Stimulated activated CD4-positive, alpha-beta T cell treated with anti-CD3 and anti-CD28 coated beads, Interleukin-15, amount 100 ng/mL, for 24 hours (primary cell): Measurements from ENCODE around the gene STYXL1.

Source experiments
- DNase-seq: peaks from one replicate; pipeline ENCODE4 v3.0.0-alpha.2; 2020

The STYXL1 gene

DNA sequence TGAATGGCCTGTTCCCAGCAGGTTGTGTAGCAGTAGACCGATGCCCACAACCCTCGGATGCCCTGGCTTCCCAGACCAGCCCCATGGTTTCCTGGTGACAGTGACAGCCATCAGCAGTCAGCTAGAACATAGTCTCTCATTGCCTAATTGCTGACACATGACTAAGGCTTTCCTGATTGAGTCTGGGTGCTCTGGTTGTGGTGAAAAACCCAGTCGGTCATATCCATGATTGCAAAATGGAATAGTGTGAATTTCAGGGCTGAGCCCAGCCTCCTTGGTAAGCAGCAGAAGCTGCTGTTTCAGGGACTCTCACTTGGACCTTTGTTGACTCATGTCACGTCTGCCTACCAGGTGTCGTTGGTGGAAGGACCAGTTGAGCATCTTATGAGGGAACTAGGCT is 96.3 kb downstream of the STYXL1 start:
- DNase-seq, result no peak

DNA sequence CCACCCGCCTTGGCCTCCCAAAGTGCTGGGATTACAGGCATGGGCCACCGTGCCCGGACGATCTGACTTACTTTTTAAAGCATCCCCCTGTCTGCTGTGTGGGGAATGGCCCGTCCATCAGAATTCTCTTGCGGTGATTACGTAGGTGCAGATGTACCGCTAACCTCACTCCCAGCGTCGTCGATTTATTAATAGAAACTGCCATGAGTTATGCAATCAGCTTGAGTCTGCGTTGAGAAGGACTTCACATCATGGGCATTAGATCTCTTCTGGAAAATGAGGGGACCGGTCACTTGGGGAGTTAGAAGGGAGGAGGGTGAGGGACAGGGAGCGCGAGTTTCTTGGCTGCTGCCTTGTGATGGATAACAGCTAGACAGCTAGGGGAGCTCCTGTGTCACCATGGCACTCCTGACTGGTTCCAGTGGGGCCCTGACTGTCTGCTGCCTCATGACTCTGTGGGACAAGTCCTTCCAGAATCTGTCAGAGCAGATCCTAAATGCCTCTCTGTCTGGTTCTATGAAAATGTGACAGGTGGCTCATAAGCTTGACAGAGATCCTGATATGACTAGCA is 97.6 kb downstream of the STYXL1 start:
- DNase-seq, result no peak

DNA sequence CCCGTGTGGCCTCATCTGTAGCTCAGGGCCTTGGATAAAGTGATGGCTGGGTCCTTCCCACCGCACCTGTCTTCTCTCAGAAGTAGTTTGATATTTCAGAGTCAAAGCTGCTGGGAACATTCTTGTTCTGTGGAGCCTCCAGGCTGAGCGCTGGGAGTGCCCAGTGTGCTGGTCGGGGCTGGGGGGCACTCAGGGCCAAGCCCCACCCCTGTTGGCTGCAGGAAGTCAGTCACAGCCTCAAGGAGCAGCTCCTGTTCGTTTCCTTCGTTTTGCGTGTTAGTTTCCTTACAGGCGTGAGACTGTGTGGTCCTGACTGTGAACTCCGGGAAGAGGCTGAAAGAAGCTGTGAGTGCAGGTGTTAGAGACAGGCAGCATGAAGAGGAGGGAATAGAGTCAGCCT is 99.6 kb downstream of the STYXL1 start:
- DNase-seq, result no peak
